Uterus (tissue), 4 donors: ENCODE measurements around the gene PLD5. TPM values are rescaled to one million over a fixed set of nuclear protein-coding genes. Genes with fewer than 3 reads are reported as not detected.

ENCODE experiments used
- DNase-seq, 2 donors: peaks; one replicate each; pipeline ENCODE4 v3.0.0-alpha.2; 2019 to 2020
- H3K27ac ChIP-seq, 2 donors: fragments of 200-600 bp; sonication (generic); 1 replicate in 1 of 2; 2 replicates in 1 of 2; pipeline ENCODE4 v1.5.1; 2016 to 2018
- H3K27me3 ChIP-seq, 2 donors: fragments of 200-600 bp; sonication (generic); one replicate each; pipeline ENCODE4 v1.5.1; 2018 to 2019; ENCODE audit warnings: control low read depth in 1 of 2
- H3K36me3 ChIP-seq, 2 donors: fragments of 200-600 bp; sonication (generic); one replicate each; pipeline ENCODE4 v1.5.1; 2019; ENCODE audit warnings: control low read depth in 1 of 2
- H3K4me1 ChIP-seq, 2 donors: fragments of 200-600 bp; sonication (generic); one replicate each; pipeline ENCODE4 v1.5.1; 2018 to 2019; ENCODE audit warnings: control low read depth in 1 of 2
- H3K4me3 ChIP-seq, 2 donors: fragments of 200-600 bp; sonication (generic); 1 replicate in 1 of 2; 2 replicates in 1 of 2; pipeline ENCODE4 v1.5.1; 2018 to 2019; ENCODE audit warnings: mild to moderate bottlenecking in 1 of 2
- H3K9me3 ChIP-seq, 2 donors: fragments of 200-600 bp; sonication (generic); one replicate each; pipeline ENCODE4 v1.5.1; 2019; ENCODE audit warnings: control low read depth in 1 of 2
- CTCF ChIP-seq, 4 experiments: fragments of 200-600 bp in 2 of 4; fragments of 450-650 bp in 2 of 4; sonication (generic) in 2 of 4; IDR thresholded peaks; one replicate each; pipeline ENCODE4 v1.5.1; 2016 to 2019; ENCODE audit warnings: antibody characterized with exemption in 4 of 4, mild to moderate bottlenecking in 2 of 4, moderate library complexity in 1 of 4
- POLR2A ChIP-seq, 2 donors: fragments of 450-650 bp; IDR thresholded peaks; one replicate each; pipeline ENCODE4 v1.6.1; 2016; ENCODE audit warnings: antibody characterized with exemption in 2 of 2, mild to moderate bottlenecking in 1 of 2, moderate library complexity in 1 of 2
- intact Hi-C: fragments of 100-400 bp; cut with DNase I; formaldehyde crosslinking; loops from one replicate; pipeline ENCODE4 v1.15.1; 2023; ENCODE audit warnings: low total_unique reads
- total RNA-seq, 4 donors: library from RNA; depleted of rRNA in 3 of 4; stranded (reverse); fragments of >200 nt in 3 of 4; gene quantifications; one replicate each; pipeline versions ENCODE4 v1.1.0 to v1.2.4, GENCODE V29; 2014 to 2023
- donor health status: DM: yes; HTN: yes; CAD: no.

The PLD5 gene
- total RNA-seq, 4 donors from 2014 or later = 2.4 to 6.1 (median 5.2) TPM

- DNase-seq = no peak
- no peak for TF ChIP-seq CTCF (IDR thresholded peaks at IDR 0.05)
- no peak for TF ChIP-seq POLR2A (IDR thresholded peaks at IDR 0.05)
- Histone ChIP-seq H3K36me3 (no peaks in the 10 kb centered on the region), H3K27me3 (no peaks in the 10 kb centered on the region), H3K4me1 (no peaks in the 10 kb centered on the region), H3K27ac (no peak overlapping the region), H3K9me3 (no peaks in the 10 kb centered on the region), H3K4me3 (no peak overlapping the region)
- intact Hi-C loops = no loop called here
These were observed 317.5 kb downstream of the PLD5 start for GRCh38 chr1:242206994-242207393.

GRCh38 chr1:242205622-242206489 is 318.6 kb downstream of the PLD5 start:
- no peak for TF ChIP-seq POLR2A (IDR thresholded peaks at IDR 0.05)
- TF ChIP-seq CTCF (IDR thresholded peaks at IDR 0.05) = no peak
- Histone ChIP-seq H3K27ac (no peak overlapping the region), H3K4me1 (no peaks in the 10 kb centered on the region), H3K9me3 (no peaks in the 10 kb centered on the region), H3K27me3 (no peaks in the 10 kb centered on the region), H3K4me3 (no peak overlapping the region), H3K36me3 (no peaks in the 10 kb centered on the region)
- DNase-seq = no peak
- intact Hi-C loops = no loop called here

GRCh38 chr1:242203262-242203661 is 321.2 kb downstream of the PLD5 start:
- Histone ChIP-seq H3K4me1 (no peaks in the 10 kb centered on the region), H3K4me3 (no peak overlapping the region), H3K27ac (no peak overlapping the region), H3K36me3 (no peaks in the 10 kb centered on the region), H3K27me3 (no peaks in the 10 kb centered on the region), H3K9me3 (no peaks in the 10 kb centered on the region)
- intact Hi-C loops = no loop called here
- TF ChIP-seq CTCF (IDR thresholded peaks at IDR 0.05) (no peak), POLR2A (IDR thresholded peaks at IDR 0.05) (no peak)
- no peak for DNase-seq

GRCh38 chr1:242201090-242201489 is 323.4 kb downstream of the PLD5 start:
- Histone ChIP-seq H3K4me1 (no peaks in the 10 kb centered on the region), H3K4me3 (no peak overlapping the region), H3K36me3 (no peaks in the 10 kb centered on the region), H3K27me3 (no peaks in the 10 kb centered on the region), H3K9me3 (no peaks in the 10 kb centered on the region), H3K27ac (no peak overlapping the region)
- TF ChIP-seq POLR2A (IDR thresholded peaks at IDR 0.05) = no peak
- TF ChIP-seq CTCF (IDR thresholded peaks at IDR 0.05) = no peak
- no peak for DNase-seq
- intact Hi-C loops = no loop called here

- no peaks in the 10 kb centered on the region for H3K4me1 ChIP-seq
- no peak for TF ChIP-seq POLR2A (IDR thresholded peaks at IDR 0.05)
- no peak for TF ChIP-seq CTCF (IDR thresholded peaks at IDR 0.05)
- DNase-seq = no peak
- intact Hi-C loops = no loop called here
- no peaks in the 10 kb centered on the region for H3K9me3 ChIP-seq
- no peaks in the 10 kb centered on the region for H3K27me3 ChIP-seq
- no peak overlapping the region for H3K27ac ChIP-seq
- no peaks in the 10 kb centered on the region for H3K36me3 ChIP-seq
- no peak overlapping the region for H3K4me3 ChIP-seq
These were observed 324.6 kb downstream of the PLD5 start for GRCh38 chr1:242199776-242200458.
